Bronchial epithelial cell (primary cell): Measurements from ENCODE around the gene MCOLN2. TPM values are rescaled to one million over a fixed set of nuclear protein-coding genes. Genes with fewer than 3 reads are reported as not detected.
"Not testable (repeated sequence)": the region's sequence is repeated elsewhere in the genome, so short reads cannot be mapped to it uniquely, and the experiment has no call there.

Experiments
- DNase-seq: peaks from one replicate; pipeline ENCODE4 v3.0.0-alpha.2; 2010; ENCODE audit warnings: low read depth
- FAIRE-seq: peaks from 2 replicates; lab custom pipeline; 2011; peaks lifted over from hg19 to GRCh38; lab: Jason Lieb, UNC
- H3K27me3 ChIP-seq: 2 replicates; pipeline ENCODE4 v1.5.1; 2011; ENCODE audit warnings: low read length; ENCODE audit not compliant: control insufficient read depth, insufficient read depth
- H3K36me3 ChIP-seq: 2 replicates; pipeline ENCODE4 v1.5.1; 2011; ENCODE audit warnings: low read length; ENCODE audit not compliant: control insufficient read depth, insufficient read depth
- H3K4me3 ChIP-seq: 2 replicates; pipeline ENCODE4 v1.5.1; 2011; ENCODE audit warnings: mild to moderate bottlenecking, low read depth, low read length, control low read depth
- total RNA-seq: library from RNA; depleted of rRNA; stranded (reverse); fragments of >200 nt; gene quantifications from 2 replicates; pipeline ENCODE4 v1.2.1, GENCODE V29; 2014
- TF ChIP-seq, protein P1 (sequence below): IDR thresholded peaks from 2 replicates; pipeline ENCODE4 v1.5.1; 2011; ENCODE audit warnings: mild to moderate bottlenecking, moderate library complexity, low read length, control low read depth, inconsistent platforms; ENCODE audit not compliant: insufficient read depth, severe bottlenecking

MCOLN2 gene
- total RNA-seq, 1 donor from 2014 or later: under 0.01 TPM

DNA sequence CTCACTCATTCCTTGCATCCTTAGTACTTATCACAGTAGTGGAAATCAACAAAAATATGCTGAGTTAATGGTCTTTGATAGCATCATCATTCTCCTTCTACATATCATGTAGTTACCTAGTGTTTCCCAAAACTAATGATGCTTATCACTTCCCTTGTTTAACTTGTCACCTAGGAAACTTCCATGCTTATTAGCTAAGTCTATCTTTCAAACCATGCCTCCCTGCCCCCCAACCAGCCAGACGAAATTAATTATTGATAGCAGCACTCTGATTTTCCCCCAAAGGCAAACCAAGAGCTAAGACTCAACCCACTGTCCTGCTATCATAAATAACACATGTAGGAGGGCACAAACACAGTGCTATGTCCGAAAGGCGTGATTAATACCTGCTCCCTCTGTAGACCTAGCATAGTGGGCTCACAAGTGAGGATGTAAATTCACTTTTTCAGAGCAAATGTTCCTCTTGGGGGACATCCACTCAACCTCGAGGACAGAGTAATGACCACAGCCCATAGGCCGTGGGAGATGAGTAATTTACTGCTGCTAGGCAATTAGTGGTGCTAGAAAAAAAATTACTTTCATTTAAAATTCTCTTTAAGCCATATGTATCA lies 78.1 kb downstream of the MCOLN2 start:
- DNase-seq (no peak), FAIRE-seq (no peak)
- H3K27me3 ChIP-seq: no peaks in the 10 kb centered on the region
- no peaks in the 10 kb centered on the region for H3K36me3 ChIP-seq
- no peak overlapping the region for H3K4me3 ChIP-seq
- TF ChIP-seq, protein P1, sequence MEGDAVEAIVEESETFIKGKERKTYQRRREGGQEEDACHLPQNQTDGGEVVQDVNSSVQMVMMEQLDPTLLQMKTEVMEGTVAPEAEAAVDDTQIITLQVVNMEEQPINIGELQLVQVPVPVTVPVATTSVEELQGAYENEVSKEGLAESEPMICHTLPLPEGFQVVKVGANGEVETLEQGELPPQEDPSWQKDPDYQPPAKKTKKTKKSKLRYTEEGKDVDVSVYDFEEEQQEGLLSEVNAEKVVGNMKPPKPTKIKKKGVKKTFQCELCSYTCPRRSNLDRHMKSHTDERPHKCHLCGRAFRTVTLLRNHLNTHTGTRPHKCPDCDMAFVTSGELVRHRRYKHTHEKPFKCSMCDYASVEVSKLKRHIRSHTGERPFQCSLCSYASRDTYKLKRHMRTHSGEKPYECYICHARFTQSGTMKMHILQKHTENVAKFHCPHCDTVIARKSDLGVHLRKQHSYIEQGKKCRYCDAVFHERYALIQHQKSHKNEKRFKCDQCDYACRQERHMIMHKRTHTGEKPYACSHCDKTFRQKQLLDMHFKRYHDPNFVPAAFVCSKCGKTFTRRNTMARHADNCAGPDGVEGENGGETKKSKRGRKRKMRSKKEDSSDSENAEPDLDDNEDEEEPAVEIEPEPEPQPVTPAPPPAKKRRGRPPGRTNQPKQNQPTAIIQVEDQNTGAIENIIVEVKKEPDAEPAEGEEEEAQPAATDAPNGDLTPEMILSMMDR: no peak

DNA sequence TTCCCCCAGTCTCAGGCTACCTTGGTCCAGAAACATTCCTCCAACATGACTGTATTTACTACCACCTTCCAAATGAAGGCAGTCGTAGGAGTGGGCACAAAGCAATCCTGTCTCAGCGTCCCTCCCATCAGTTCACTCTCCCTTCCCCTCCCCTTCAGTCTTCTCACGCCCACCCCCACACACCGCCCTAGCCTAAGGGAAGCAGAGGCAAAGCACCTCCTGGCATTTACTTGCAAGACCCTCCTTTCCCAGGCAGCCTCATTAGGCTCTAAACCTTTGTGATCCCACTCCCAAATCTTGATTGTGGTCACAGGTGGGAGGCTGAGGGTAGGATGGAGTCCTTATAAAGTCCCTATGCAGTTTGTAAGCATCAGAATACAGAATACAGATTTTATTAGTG lies 80.0 kb downstream of the MCOLN2 start:
- Histone ChIP-seq H3K27me3 (no peaks in the 10 kb centered on the region), H3K4me3 (no peak overlapping the region), H3K36me3 (no peaks in the 10 kb centered on the region)
- TF ChIP-seq, protein P1: no peak
- FAIRE-seq: no peak
- no peak for DNase-seq

DNA sequence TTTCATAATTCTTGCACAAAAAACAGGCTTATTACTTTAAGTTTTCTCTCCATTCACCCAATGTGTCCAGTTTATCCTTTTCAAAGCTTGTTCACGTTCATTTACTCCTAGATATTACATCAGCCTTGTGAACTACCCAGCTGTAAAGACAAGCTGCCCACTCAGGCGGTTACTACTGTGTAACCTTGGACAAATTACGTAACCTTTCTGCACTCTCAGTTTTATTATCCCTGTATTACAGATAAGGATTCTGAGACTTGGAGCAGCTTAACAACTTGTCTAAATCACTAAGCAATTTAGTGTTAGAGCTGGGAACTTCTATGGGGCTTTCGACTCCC lies 83.4 kb downstream of the MCOLN2 start:
- Histone ChIP-seq H3K27me3 (no peaks in the 10 kb centered on the region), H3K36me3 (no peaks in the 10 kb centered on the region), H3K4me3 (no peak overlapping the region)
- DNase-seq: peak; percentile 47
- no peak for FAIRE-seq
- TF ChIP-seq, protein P1: no peak

DNA sequence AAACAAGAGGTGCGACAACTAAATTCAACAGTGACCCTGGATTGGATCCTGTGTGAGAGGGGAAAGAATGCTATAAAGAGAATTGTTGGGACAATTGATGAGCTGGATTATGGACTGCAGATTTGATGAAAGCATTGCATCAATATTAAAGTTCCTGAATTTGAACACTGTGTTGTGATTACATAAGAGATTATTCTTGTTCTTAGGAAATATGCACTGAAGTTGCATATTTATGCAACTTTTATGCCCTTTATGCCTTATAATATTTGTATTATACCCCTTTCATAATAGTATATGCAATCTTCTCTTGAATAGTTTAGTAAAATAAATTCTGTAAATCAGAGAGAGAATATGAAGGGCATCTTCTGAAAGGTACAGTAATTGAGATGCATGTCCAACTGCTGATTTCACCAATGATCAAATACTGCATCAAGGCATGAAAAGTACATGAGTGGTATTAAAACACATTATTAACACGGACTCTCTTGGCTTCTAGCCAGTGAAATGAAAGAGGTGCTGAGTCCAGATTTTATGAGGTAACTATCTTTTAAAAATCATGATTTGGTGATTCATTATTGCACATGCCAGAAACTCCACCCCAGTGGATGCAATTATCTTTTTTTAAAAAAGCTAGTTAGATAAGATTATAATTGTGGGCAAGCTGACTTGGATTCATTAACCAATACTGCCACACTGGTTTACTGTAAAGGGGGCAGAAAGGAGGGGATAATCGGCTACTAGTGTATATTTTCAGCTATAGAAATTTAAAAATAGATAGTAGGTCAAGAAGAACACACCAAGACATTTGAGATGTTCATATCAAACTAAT lies 84.0 kb downstream of the MCOLN2 start:
- TF ChIP-seq, protein P1: no peak
- DNase-seq (peak; percentile 56), FAIRE-seq (no peak)

DNA sequence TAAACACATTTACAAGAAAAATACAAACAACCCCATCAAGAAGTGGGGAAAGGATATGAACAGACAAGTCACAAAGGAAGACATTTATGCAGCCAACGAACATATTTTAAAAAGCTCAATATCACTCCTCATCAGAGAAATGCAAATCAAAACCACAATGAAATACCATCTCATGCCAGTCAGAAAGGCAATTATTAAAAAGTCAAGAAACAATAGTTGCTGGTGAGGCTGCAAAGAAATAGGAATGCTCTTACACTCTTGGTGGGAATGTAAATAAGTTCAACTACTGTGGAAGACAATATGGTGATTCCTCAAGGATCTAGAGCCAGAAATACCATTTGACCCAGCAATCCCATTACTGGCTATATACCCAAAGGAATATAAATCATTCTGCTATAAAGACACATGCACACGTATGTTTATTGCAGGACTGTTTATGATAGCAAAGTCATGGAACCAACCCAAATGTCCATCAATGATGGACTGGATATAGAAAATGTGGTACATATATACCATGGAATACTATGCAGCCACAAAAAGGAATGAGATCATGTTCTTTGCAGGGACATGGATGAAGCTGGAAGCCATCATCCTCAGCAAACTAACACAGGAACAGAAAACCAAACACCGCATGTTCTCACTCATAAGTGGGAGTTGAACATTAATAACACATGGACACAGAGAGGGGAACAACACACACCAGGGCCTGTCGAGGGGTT lies 88.0 kb downstream of the MCOLN2 start:
- FAIRE-seq: not testable (repeated sequence)

More for the DNA sequence above, 84.0 kb downstream of the MCOLN2 start:
- Histone ChIP-seq H3K27me3 (no peaks in the 10 kb centered on the region), H3K36me3 (no peaks in the 10 kb centered on the region), H3K4me3 (no peak overlapping the region)

More for the DNA sequence above, 88.0 kb downstream of the MCOLN2 start:
- not testable (repeated sequence) for H3K27me3 ChIP-seq, DNase-seq, H3K4me3 ChIP-seq, H3K36me3 ChIP-seq
